GM12878 (cell line): Measurements from ENCODE around the gene ZNF423. TPM values are rescaled to one million over a fixed set of nuclear protein-coding genes. Genes with fewer than 3 reads are reported as not detected.

Experiments
- ATAC-seq: fragments of 200-7000 bp; cut with Tn5 transposase; 3 replicates; pipeline ENCODE4 v1.9.1; 2020; ENCODE audit warnings: mild to moderate bottlenecking, moderate library complexity
- BruUV-seq: library from RNA; stranded (reverse); fragments of 400-500 nt; replicated peaks from 2 replicates; lab custom pipeline; 2021; lab: Mats Ljungman, UMichigan
- CTCF ChIA-PET: fragments of 300-600 bp; sonication (Branson Sonifier 250); formaldehyde crosslinking; extraction: SDS; loops from one replicate; lab custom pipeline; 2021; ENCODE audit warnings: inconsistent platforms; lab: Yijun Ruan, JAX
- POLR2A ChIA-PET: fragments of 350-600 bp; formaldehyde crosslinking; extraction: SDS; loops from one replicate; lab custom pipeline; 2021; ENCODE audit warnings: inconsistent platforms; lab: Charles Lee
- RAD21 ChIA-PET: fragments of 300-600 bp; sonication (Branson Sonifier 250); formaldehyde crosslinking; loops from one replicate; lab custom pipeline; 2023; ENCODE audit warnings: antibody characterized with exemption; ENCODE audit not compliant: unreplicated experiment; lab: Charles Lee
- SMC1A ChIA-PET: fragments of 300-600 bp; sonication (Branson Sonifier 250); formaldehyde crosslinking; loops from one replicate; lab custom pipeline; 2023; ENCODE audit not compliant: unreplicated experiment, uncharacterized antibody; lab: Charles Lee
- DNase-seq: peaks from one replicate; pipeline ENCODE4 v3.0.0-alpha.2; 2011; ENCODE audit warnings: low read depth, low spot score
- FAIRE-seq: peaks from 3 replicates; lab custom pipeline; 2011; peaks lifted over from hg19 to GRCh38; lab: Jason Lieb, UNC
- H2AFZ ChIP-seq: 2 replicates; pipeline ENCODE4 v1.6.0; 2011; ENCODE audit warnings: low read depth, low read length, control low read depth; ENCODE audit not compliant: control insufficient read depth
- H3K27ac ChIP-seq: 2 replicates; pipeline ENCODE4 v1.5.1; 2011; ENCODE audit warnings: control low read depth; ENCODE audit not compliant: control insufficient read depth, insufficient read depth
- H3K27me3 ChIP-seq, 2 experiments: replicated peaks in 1 of 2; 2 replicates each; pipeline versions ENCODE4 v1.6.0 to v1.6.1; 2011; ENCODE audit warnings: low read length in 1 of 2; ENCODE audit not compliant: control insufficient read depth in 2 of 2, insufficient read depth in 2 of 2
- H3K36me3 ChIP-seq, 2 experiments: 2 replicates each; pipeline ENCODE4 v1.5.1; 2011; ENCODE audit warnings: low read length in 1 of 2; ENCODE audit not compliant: control insufficient read depth in 2 of 2, insufficient read depth in 2 of 2
- H3K4me1 ChIP-seq: 2 replicates; pipeline ENCODE4 v1.6.1; 2011; ENCODE audit warnings: mild to moderate bottlenecking, low read length, moderate library complexity, mixed read lengths; ENCODE audit not compliant: control insufficient read depth, insufficient read depth
- H3K4me2 ChIP-seq: 2 replicates; pipeline ENCODE4 v1.6.0; 2011; ENCODE audit warnings: control low read depth; ENCODE audit not compliant: control insufficient read depth, insufficient read depth
- H3K4me3 ChIP-seq: fragments of 200-600 bp; sonication (generic); 2 replicates; pipeline ENCODE4 v1.5.1; 2016
- H3K79me2 ChIP-seq: 2 replicates; pipeline ENCODE4 v1.6.0; 2011; ENCODE audit warnings: low read length; ENCODE audit not compliant: control insufficient read depth, insufficient read depth
- H3K9ac ChIP-seq: 2 replicates; pipeline ENCODE4 v1.8.0; 2011; ENCODE audit warnings: low read length, control low read depth, mixed read lengths; ENCODE audit not compliant: control insufficient read depth, insufficient read depth
- H3K9me3 ChIP-seq: replicated peaks from 3 replicates; pipeline ENCODE4 v1.5.1; 2011; ENCODE audit warnings: mild to moderate bottlenecking, low read length; ENCODE audit not compliant: control insufficient read depth, insufficient read depth
- H4K20me1 ChIP-seq: 2 replicates; pipeline ENCODE4 v1.6.0; 2011; ENCODE audit not compliant: control insufficient read depth, insufficient read depth
- CBX5 ChIP-seq: sonication (generic); IDR thresholded peaks from 2 replicates; pipeline ENCODE4 v1.6.1; 2016; ENCODE audit warnings: low read depth, moderate library complexity, mild to moderate bottlenecking, inconsistent platforms
- CHD2 ChIP-seq: IDR thresholded peaks from 2 replicates; pipeline ENCODE4 v1.6.1; 2011; ENCODE audit warnings: low read depth, low read length, improper control_type of control experiment, borderline replicate concordance
- CREB1 ChIP-seq: IDR thresholded peaks from 2 replicates; pipeline ENCODE4 v1.6.1; 2012; ENCODE audit warnings: low read depth, mild to moderate bottlenecking, inconsistent platforms
- HCFC1 ChIP-seq: fragments of 150-350 bp; IDR thresholded peaks from 2 replicates; pipeline ENCODE4 v1.6.1; 2014; ENCODE audit warnings: low read length
- IKZF2 ChIP-seq, 2 experiments: fragments of 450-650 bp; IDR thresholded peaks; 2 replicates each; pipeline ENCODE4 v1.6.1; 2017; ENCODE audit warnings: mild to moderate bottlenecking in 2 of 2, moderate library complexity in 2 of 2
- MAX ChIP-seq: IDR thresholded peaks from 2 replicates; pipeline ENCODE4 v1.6.1; 2012; ENCODE audit warnings: low read depth, low read length, improper control_type of control experiment
- MEF2A ChIP-seq: IDR thresholded peaks from 2 replicates; pipeline ENCODE4 v1.6.1; 2011; ENCODE audit warnings: low read depth, mild to moderate bottlenecking, low read length, moderate library complexity; ENCODE audit not compliant: insufficient read depth
- MEF2B ChIP-seq: fragments of 450-650 bp; IDR thresholded peaks from 2 replicates; pipeline ENCODE4 v1.6.1; 2018; ENCODE audit warnings: mild to moderate bottlenecking, moderate library complexity; ENCODE audit not compliant: partially characterized antibody, poor library complexity, severe bottlenecking
- POLR2AphosphoS2 ChIP-seq: IDR thresholded peaks from 2 replicates; pipeline ENCODE4 v1.6.1; 2011; ENCODE audit warnings: low read depth, mild to moderate bottlenecking, low read length, improper control_type of control experiment, moderate library complexity
- SMAD5 ChIP-seq: IDR thresholded peaks from 2 replicates; pipeline ENCODE4 v1.6.1; 2016; ENCODE audit warnings: antibody characterized with exemption, low read depth
- SMC3 ChIP-seq: IDR thresholded peaks from 2 replicates; pipeline ENCODE4 v1.6.1; 2011; ENCODE audit warnings: low read length, improper control_type of control experiment, borderline replicate concordance
- SUPT20H ChIP-seq: IDR thresholded peaks from 2 replicates; pipeline ENCODE4 v1.6.1; 2011; ENCODE audit warnings: low read depth, mild to moderate bottlenecking, low read length, moderate library complexity, borderline replicate concordance; ENCODE audit not compliant: control insufficient read depth
- TARDBP ChIP-seq: IDR thresholded peaks from 2 replicates; pipeline ENCODE4 v1.6.1; 2016; ENCODE audit warnings: borderline replicate concordance
- ZNF384 ChIP-seq: IDR thresholded peaks from 2 replicates; pipeline ENCODE4 v1.6.1; 2012; ENCODE audit warnings: low read depth, mild to moderate bottlenecking, low read length, improper control_type of control experiment, borderline replicate concordance
- WGBS: methylation state at CpG from one replicate; pipeline ENCODE4 v1.1.6; 2016; ENCODE audit warnings: low lambda C conversion rate; ENCODE audit not compliant: insufficient replicate concordance, insufficient coverage; ENCODE audit errors: missing lambda C conversion rate; 5-methylcytosine and 5-hydroxymethylcytosine counted together
- in situ Hi-C: fragments of 300-500 bp; cut with MboI; formaldehyde crosslinking; loops from 9 replicates; pipeline ENCODE4 v1.14.3; 2018; ENCODE audit warnings: mixed read lengths
- intact Hi-C: fragments of 100-400 bp; cut with micrococcal nuclease; formaldehyde crosslinking; loops from one replicate; pipeline ENCODE4 v1.14.2; 2022; ENCODE audit not compliant: unreplicated experiment
- polyA plus RNA-seq, 11 experiments: library from polyadenylated mRNA; depleted of rRNA in 4 of 11; unstranded in 6 of 11; stranded (reverse) in 5 of 11; fragments of >200 nt; fragmentation: Nextera tagmentation in 4 of 11; fragmentation: Illumina TruSeq in 1 of 11; extraction: Ambion mirVana in 4 of 11; extraction: Trizol in 1 of 11; gene quantifications; 1 replicate in 1 of 11; 2 replicates in 10 of 11; pipeline versions ENCODE4 v1.2.1 to v1.2.3, GENCODE V29; 2011 to 2016; ENCODE audit warnings: inconsistent platforms in 2 of 11, missing spikeins in 2 of 11, low read depth in 1 of 11
- total RNA-seq, 4 experiments: library from RNA; depleted of rRNA in 3 of 4; stranded (reverse); fragments of >200 nt in 3 of 4; fragmentation: Illumina TruSeq in 1 of 4; extraction: Trizol in 1 of 4; gene quantifications; 2 replicates each; pipeline versions ENCODE4 v1.2.1 to v1.2.3, GENCODE V29; 2013 to 2021
- TF ChIP-seq, protein P1 (sequence below): fragments of 450-650 bp; IDR thresholded peaks from 2 replicates; pipeline ENCODE4 v1.6.1; 2017; ENCODE audit warnings: mild to moderate bottlenecking, moderate library complexity

The ZNF423 gene
- total and polyA plus RNA-seq, 10 of the 15 experiments (the other 5 are each of a cell fraction or from before 2014, with no cell fraction given) = 0.03 to 0.64 (median 0.10) TPM

GRCh38 chr16:49494474-49494873, 361.4 kb downstream of the ZNF423 start:
- H3K36me3 ChIP-seq = no peaks in the 10 kb centered on the region
- whole genome bisulfite sequencing = 13% methylated on average over 7 of the region's 7 CpGs
- no peak overlapping the region for H3K4me3 ChIP-seq
- H3K4me1 ChIP-seq = no peaks in the 10 kb centered on the region
- no peaks in the 10 kb centered on the region for H3K79me2 ChIP-seq
- TF ChIP-seq, protein P1, sequence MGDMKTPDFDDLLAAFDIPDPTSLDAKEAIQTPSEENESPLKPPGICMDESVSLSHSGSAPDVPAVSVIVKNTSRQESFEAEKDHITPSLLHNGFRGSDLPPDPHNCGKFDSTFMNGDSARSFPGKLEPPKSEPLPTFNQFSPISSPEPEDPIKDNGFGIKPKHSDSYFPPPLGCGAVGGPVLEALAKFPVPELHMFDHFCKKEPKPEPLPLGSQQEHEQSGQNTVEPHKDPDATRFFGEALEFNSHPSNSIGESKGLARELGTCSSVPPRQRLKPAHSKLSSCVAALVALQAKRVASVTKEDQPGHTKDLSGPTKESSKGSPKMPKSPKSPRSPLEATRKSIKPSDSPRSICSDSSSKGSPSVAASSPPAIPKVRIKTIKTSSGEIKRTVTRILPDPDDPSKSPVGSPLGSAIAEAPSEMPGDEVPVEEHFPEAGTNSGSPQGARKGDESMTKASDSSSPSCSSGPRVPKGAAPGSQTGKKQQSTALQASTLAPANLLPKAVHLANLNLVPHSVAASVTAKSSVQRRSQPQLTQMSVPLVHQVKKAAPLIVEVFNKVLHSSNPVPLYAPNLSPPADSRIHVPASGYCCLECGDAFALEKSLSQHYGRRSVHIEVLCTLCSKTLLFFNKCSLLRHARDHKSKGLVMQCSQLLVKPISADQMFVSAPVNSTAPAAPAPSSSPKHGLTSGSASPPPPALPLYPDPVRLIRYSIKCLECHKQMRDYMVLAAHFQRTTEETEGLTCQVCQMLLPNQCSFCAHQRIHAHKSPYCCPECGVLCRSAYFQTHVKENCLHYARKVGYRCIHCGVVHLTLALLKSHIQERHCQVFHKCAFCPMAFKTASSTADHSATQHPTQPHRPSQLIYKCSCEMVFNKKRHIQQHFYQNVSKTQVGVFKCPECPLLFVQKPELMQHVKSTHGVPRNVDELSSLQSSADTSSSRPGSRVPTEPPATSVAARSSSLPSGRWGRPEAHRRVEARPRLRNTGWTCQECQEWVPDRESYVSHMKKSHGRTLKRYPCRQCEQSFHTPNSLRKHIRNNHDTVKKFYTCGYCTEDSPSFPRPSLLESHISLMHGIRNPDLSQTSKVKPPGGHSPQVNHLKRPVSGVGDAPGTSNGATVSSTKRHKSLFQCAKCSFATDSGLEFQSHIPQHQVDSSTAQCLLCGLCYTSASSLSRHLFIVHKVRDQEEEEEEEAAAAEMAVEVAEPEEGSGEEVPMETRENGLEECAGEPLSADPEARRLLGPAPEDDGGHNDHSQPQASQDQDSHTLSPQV = no peak
- TF ChIP-seq TARDBP = no peak
- TF ChIP-seq CHD2 = no peak
- TF ChIP-seq ZNF384 = no peak
- TF ChIP-seq SUPT20H = no peak
- TF ChIP-seq SMC3 = no peak
- TF ChIP-seq MEF2B = no peak
- no peak for TF ChIP-seq MAX
- no peak for TF ChIP-seq SMAD5
- no peak for TF ChIP-seq CREB1
- TF ChIP-seq CBX5 = no peak
- TF ChIP-seq POLR2AphosphoS2 = no peak
- no peak for TF ChIP-seq MEF2A
- no peak for TF ChIP-seq IKZF2 (IDR thresholded peaks at IDR 0.05)
- TF ChIP-seq HCFC1 = no peak
- no peaks in the 10 kb centered on the region for H3K9me3 ChIP-seq
- FAIRE-seq (no peak), DNase-seq (no peak), ATAC-seq (no peak)
- BruUV-seq = no TSS peak
- CTCF ChIA-PET = interaction anchor here (0.6 to 3.3 kb wide), 2 partner anchors 21 to 98 kb away, joined by 4 to 17 read pairs; no protein-coding TSS in a partner anchor
- POLR2A ChIA-PET = no interaction called here
- SMC1A ChIA-PET = no interaction called here
- no peaks in the 10 kb centered on the region for H3K27me3 ChIP-seq
- no peak overlapping the region for H2AFZ ChIP-seq
- RAD21 ChIA-PET = no interaction called here
- H3K4me2 ChIP-seq = no peak overlapping the region
- in situ Hi-C loops = loop anchor here (5.0 kb wide), 1 partner anchor 88 kb away; no protein-coding TSS in a partner anchor
- H3K27ac ChIP-seq = no peak overlapping the region
- no peaks in the 10 kb centered on the region for H4K20me1 ChIP-seq
- intact Hi-C loops = loop anchor here (5.0 to 10.0 kb wide), 2 partner anchors 210 to 428 kb away; no protein-coding TSS in a partner anchor
- H3K9ac ChIP-seq = no peak overlapping the region
